Limb (tissue), 2 donors: ENCODE data around the gene SLC13A5.
A peak's percentile ranks its signal among the peaks of the same experiment; 100 is the strongest.

Experiments
- DNase-seq, 2 donors: peaks; one replicate each; pipeline ENCODE4 v3.0.0-alpha.2; 2016; ENCODE audit errors: extremely low spot score in 2 of 2

Gene SLC13A5

GRCh38 chr17:6684460-6684783 is 28.7 kb downstream of the SLC13A5 start:
- DNase-seq: no peak

DNA sequence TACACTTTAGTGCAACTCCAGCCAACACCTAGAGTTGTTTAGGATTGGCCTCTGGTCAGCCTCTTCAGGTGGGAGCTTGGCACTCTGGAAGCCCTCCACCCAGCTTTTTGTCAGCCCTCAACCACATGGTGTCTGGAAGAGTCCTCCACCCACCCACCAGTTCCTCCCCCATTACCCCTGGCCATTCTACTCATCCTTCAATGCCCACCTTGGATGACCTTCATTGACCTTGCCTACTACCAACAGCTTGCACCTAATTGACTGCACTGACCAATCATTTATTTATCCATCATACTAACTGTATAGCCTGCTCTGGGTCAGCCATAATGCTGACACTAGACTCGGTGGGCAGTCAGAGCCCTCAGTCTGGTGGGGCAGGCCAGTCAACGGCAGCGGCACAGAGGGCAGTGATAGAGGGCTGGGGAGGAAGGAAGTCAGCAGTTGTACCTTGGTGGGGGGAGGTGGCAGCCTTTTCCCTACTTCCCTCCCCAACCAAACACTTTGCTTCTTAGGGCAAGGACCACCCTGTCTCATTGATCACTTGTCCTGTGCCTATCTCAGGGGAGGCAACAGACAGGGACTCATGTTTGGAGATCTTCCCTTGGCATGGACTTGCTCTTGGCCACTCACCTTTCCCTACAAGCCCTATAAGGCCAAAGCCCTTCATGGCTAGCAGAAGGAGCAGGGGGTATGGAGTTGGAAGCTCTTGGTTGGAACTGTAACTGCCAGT is 29.3 kb downstream of the SLC13A5 start:
- DNase-seq: no peak

GRCh38 chr17:6683081-6683684 is 30.0 kb downstream of the SLC13A5 start:
- DNase-seq: no peak

- DNase-seq: no peak
These were observed 30.8 kb downstream of the SLC13A5 start for GRCh38 chr17:6682339-6682738.

GRCh38 chr17:6681671-6682070 is 31.5 kb downstream of the SLC13A5 start:
- DNase-seq: no peak

DNA sequence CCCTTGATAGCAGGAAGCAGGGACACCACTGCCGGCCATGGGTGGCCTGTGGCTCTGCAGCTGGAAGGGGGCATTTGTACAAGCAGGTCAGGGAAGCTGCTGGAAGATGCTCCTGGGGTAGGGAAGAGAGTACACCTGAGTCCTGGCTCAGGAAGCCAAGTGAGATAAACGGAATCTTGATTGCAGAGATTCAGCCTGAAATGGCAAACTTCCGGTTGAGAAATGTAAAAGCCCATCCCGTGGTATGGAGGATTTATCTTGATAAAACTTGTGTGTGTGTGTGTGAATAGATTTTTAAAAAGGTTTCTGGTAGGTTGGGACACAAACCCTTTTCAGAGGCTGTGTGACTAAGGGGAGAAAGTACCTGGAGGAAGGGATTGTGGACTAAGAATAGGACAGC is 32.0 kb downstream of the SLC13A5 start:
- no peak for DNase-seq

- no peak for DNase-seq
These were observed 33.9 kb downstream of the SLC13A5 start for GRCh38 chr17:6679241-6679640.

DNA sequence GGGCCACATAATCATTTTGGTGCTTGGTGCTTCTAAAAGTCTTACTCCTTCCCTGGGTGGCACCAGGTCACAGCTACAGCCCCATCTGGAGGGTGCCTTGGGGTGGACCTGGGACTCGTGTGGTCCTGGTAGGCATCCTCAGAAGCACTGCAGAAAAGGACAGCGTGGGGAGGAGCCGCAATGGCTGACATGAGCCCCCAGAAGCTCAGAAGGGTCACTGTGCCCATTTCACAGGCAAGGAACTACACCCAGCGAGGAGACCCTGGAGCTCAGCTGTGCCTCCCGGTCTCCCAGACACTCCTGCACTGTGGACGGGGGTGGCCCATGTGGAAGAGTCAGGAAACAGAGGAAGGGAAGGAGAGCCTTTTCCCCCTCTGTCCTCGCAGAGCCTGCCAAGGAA is 35.2 kb downstream of the SLC13A5 start:
- no peak for DNase-seq

GRCh38 chr17:6677158-6677831 is 35.9 kb downstream of the SLC13A5 start:
- DNase-seq: peak in 1 of 2 donors; percentile 33

GRCh38 chr17:6676802-6677157 is 36.4 kb downstream of the SLC13A5 start:
- no peak for DNase-seq

- no peak for DNase-seq
These were observed 37.9 kb downstream of the SLC13A5 start for GRCh38 chr17:6675201-6675825.

DNA sequence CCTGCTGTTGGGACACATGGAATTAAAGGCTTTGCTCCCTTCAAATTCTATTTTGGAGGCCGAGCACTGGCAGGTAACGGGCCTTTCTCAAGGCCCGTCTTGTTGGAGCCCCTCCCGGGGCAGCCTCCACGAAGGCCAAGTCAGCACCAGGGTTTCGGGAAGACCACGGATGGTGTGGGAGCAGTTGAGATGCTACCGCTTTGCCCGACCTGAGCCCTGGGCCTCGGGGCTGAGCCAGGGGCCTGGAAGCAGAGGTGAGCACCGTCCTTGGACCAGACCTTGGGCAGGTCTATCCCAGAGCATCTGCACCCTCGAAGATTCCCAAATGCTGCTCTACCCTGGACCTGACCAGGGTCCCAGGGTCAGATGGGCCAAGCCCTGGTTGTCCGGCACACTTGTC is 38.6 kb downstream of the SLC13A5 start:
- no peak for DNase-seq

- no peak for DNase-seq
These were observed 41.7 kb downstream of the SLC13A5 start for GRCh38 chr17:6671431-6671830.

DNA sequence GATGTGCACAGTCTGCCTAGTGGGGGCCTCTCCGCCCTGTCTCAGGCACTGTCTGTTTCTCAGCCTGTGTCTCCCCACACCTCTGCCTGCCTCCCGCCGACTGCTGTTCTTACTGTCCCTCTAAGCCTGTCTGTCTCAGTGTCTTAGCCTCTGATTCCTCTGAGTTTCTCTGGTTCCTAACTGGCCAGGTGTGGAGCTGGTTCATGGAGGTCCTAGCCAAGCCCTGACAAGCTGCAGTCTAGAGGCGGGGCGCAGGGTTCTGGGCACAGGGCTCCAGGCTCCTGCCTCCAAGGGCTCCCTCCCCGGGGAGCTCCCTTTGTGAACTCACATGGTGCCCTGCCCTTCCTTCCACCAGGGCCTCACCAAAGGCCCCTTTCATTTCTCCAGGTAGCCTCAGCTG is 42.2 kb downstream of the SLC13A5 start:
- DNase-seq: no peak

DNA sequence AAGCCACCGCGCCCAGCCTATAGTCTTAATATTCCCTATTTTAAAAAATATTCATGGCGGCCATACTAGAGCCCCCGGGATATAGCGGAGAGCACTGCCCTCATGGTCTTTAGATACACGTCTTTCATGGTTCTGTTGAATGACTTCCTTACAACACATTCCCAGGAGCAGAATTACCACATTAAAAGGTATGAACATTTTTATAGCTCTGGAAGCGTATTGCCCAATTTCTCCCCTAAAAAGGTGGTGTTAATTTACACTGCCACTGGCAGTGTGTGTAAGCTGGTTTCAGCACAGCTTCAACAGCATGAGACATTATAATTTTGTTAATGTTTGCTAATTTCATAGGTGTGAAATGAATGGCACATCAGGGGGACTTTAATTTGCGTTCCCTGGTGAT is 42.6 kb downstream of the SLC13A5 start:
- no peak for DNase-seq

DNA sequence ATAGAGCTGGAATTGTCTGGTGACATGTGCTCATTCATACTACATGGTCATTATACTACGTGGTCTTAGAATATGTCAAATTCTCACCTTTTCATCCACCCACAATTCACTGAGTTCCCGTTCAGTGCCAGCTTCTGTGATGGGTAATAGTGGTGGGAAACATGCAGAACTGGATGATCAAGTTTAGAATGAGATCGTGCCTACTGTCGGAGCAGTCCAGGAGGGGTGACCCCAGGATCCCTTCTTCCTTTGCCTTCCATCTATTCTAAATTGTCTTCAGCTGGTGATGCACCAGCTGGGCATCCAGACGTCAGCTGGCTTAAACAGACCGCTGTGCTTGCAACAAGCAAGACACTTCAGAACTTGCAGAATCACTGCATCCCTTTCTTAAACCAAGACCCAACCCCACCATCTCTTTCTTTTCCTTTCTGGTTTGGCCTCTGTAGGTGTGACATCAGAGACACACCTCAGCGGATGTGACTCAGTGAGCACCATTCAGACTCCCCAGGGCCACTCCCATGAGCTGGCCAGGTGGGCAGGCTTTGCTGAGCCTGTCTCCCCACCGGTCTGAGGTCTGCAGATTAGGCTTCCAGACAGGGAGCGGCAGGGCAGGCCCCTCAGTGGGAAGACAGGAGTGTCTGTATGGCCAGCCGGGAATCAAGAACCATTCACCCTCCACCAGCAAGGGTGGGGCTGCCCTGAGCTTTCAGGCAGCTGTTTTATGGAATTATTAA is 43.5 kb downstream of the SLC13A5 start:
- no peak for DNase-seq

- DNase-seq: no peak
These were observed 44.3 kb downstream of the SLC13A5 start for GRCh38 chr17:6668727-6669425.

- no peak for DNase-seq
These were observed 45.0 kb downstream of the SLC13A5 start for GRCh38 chr17:6668219-6668618.

GRCh38 chr17:6667516-6667915 is 45.7 kb downstream of the SLC13A5 start:
- no peak for DNase-seq

DNA sequence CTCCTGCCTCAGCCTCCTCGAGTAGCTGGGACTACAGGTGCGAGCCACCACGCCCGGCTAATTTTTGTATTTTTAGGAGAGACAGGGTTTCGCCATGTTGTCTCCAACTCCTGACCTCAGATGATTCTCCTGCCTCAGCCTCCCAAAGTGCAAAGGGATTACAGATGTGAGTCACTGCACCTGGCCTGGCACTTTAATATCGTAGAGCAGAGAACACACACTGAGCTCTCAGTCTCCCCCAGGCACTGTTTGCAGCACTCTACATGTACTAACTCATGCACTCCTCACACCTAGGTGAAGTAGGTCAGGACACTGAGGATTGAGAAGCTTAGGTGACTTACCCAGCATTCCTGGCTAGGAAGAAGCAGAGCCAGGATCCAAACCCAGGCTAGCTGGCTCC is 46.6 kb downstream of the SLC13A5 start:
- peak in 1 of 2 donors; percentile 9 for DNase-seq

- DNase-seq: peak; percentile 75 to 82
These were observed 47.1 kb downstream of the SLC13A5 start for GRCh38 chr17:6666077-6666521.
